ENCODE results near the gene CNTNAP2.

The CNTNAP2 gene

GRCh38 chr7:147858421-147858820 lies 1741.8 kb downstream of the CNTNAP2 start:
- no peak for DNase-seq (ENCODE audit: low spot score)

- no peak for DNase-seq (ENCODE audit: low spot score)
These were observed 1742.4 kb downstream of the CNTNAP2 start for GRCh38 chr7:147859033-147859432.

GRCh38 chr7:147859486-147859885 lies 1742.9 kb downstream of the CNTNAP2 start:
- DNase-seq (ENCODE audit: low spot score), result no peak

GRCh38 chr7:147861058-147861716 lies 1744.6 kb downstream of the CNTNAP2 start:
- DNase-seq (ENCODE audit: low spot score), result no peak

- DNase-seq (ENCODE audit: low spot score), result no peak
These were observed 1745.3 kb downstream of the CNTNAP2 start for GRCh38 chr7:147861945-147862344.

- DNase-seq (ENCODE audit: low spot score), result no peak
These were observed 1752.9 kb downstream of the CNTNAP2 start for GRCh38 chr7:147869456-147869855.

- no peak for DNase-seq (ENCODE audit: low spot score)
These were observed 1762.5 kb downstream of the CNTNAP2 start for GRCh38 chr7:147878912-147879661.

GRCh38 chr7:147885869-147886268 lies 1769.3 kb downstream of the CNTNAP2 start:
- DNase-seq (ENCODE audit: low spot score), result no peak

- no peak for DNase-seq (ENCODE audit: low spot score)
These were observed 1777.7 kb downstream of the CNTNAP2 start for GRCh38 chr7:147894271-147894670.

GRCh38 chr7:147896121-147896520 lies 1779.5 kb downstream of the CNTNAP2 start:
- no peak for DNase-seq (ENCODE audit: low spot score)

- no peak for DNase-seq (ENCODE audit: low spot score)
These were observed 1787.1 kb downstream of the CNTNAP2 start for GRCh38 chr7:147903536-147904218.

GRCh38 chr7:147904219-147904576 lies 1787.6 kb downstream of the CNTNAP2 start:
- DNase-seq (ENCODE audit: low spot score), result no peak

GRCh38 chr7:147909431-147910148 lies 1793.0 kb downstream of the CNTNAP2 start:
- no peak for DNase-seq (ENCODE audit: low spot score)

GRCh38 chr7:147911201-147911601 lies 1794.6 kb downstream of the CNTNAP2 start:
- DNase-seq (ENCODE audit: low spot score), result no peak

- DNase-seq (ENCODE audit: low spot score), result no peak
These were observed 1795.7 kb downstream of the CNTNAP2 start for GRCh38 chr7:147912291-147912690.

- DNase-seq (ENCODE audit: low spot score), result no peak
These were observed 1796.5 kb downstream of the CNTNAP2 start for GRCh38 chr7:147912946-147913638.

- DNase-seq (ENCODE audit: low spot score), result no peak
These were observed 1799.2 kb downstream of the CNTNAP2 start for GRCh38 chr7:147915781-147916180.

- DNase-seq (ENCODE audit: low spot score), result no peak
These were observed 1800.0 kb downstream of the CNTNAP2 start for GRCh38 chr7:147916573-147916972.

GRCh38 chr7:147923841-147924240 lies 1807.2 kb downstream of the CNTNAP2 start:
- DNase-seq (ENCODE audit: low spot score), result no peak

- DNase-seq (ENCODE audit: low spot score), result no peak
These were observed 1820.8 kb downstream of the CNTNAP2 start for GRCh38 chr7:147937428-147937827.

GRCh38 chr7:147941381-147941780 lies 1824.8 kb downstream of the CNTNAP2 start:
- no peak for DNase-seq (ENCODE audit: low spot score)

GRCh38 chr7:147944321-147944720 lies 1827.7 kb downstream of the CNTNAP2 start:
- DNase-seq (ENCODE audit: low spot score), result no peak
